Prostate gland (tissue), 2 donors: ENCODE measurements around the gene RFTN2.

Experiments
- CTCF ChIP-seq, 4 experiments: fragments of 200-600 bp in 2 of 4; fragments of 450-650 bp in 2 of 4; sonication (generic) in 2 of 4; IDR thresholded peaks; 1 replicate in 3 of 4; 2 replicates in 1 of 4; pipeline ENCODE4 v1.5.1; 2016 to 2019; ENCODE audit warnings: antibody characterized with exemption in 4 of 4, mild to moderate bottlenecking in 2 of 4, moderate library complexity in 2 of 4
- POLR2A ChIP-seq: fragments of 450-650 bp; IDR thresholded peaks from one replicate; pipeline ENCODE4 v1.6.1; 2016; ENCODE audit warnings: antibody characterized with exemption, mild to moderate bottlenecking
- POLR2AphosphoS5 ChIP-seq: sonication (generic); formaldehyde crosslinking; IDR thresholded peaks from one replicate; pipeline ENCODE4 v1.6.1; 2017; ENCODE audit warnings: antibody characterized with exemption

- TF ChIP-seq POLR2A: no peak
- no peak for TF ChIP-seq CTCF (IDR thresholded peaks at IDR 0.05)
- TF ChIP-seq POLR2AphosphoS5: no peak
These were observed 29.2 kb upstream of the RFTN2 start for GRCh38 chr2:197704434-197705120.
